HG02981 (cell line): ENCODE measurements around the gene CACNA1D.
"Not testable (repeated sequence)": the region's sequence is repeated elsewhere in the genome, so short reads cannot be mapped to it uniquely, and the experiment has no call there.

ENCODE experiments used
- ATAC-seq: cut with Tn5 transposase; IDR thresholded peaks from one replicate; pipeline ENCODE4 v1.9.1; 2021; ENCODE audit warnings: mild to moderate bottlenecking, moderate library complexity; ENCODE audit not compliant: unreplicated experiment

The CACNA1D gene

DNA sequence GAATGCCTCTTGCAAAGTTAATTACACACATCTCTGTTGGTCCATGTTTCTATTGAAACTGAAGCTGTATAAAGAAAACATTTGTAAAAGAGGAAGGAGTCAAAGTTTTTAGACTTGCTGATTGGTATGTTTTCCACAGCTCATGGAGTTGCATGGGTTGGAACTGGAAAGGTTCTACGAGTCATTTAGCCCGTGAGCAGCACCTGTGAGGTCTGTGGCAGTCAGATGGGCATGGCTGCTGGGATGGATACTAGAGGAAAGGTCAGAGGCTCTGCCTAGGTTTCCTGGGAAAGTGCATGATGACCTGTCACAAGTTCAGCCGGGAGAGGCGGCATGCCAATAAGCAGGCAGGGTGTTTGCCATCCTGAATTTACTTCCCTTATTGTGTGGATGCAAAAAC, 155.4 kb downstream of the CACNA1D start:
- no peak for ATAC-seq

DNA sequence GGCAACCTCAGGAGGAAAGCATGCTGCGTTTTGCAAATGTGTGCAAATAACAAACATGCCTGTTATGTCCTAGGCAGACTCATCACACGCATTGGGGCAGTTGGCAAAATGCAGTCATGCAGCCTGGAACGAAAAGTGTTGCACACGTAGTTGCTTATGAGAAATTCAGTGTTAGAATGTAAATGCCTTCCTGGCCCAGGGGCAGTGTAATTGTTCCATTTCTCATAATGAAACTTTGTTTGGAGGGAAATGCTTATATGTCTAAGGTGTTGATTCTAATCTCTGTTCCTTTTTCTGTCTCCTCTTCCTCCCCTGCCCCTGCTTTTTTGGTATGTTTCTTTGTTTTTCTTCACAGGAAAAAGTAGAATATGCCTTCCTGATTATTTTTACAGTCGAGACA, 156.0 kb downstream of the CACNA1D start:
- peak; percentile 55 for ATAC-seq

DNA sequence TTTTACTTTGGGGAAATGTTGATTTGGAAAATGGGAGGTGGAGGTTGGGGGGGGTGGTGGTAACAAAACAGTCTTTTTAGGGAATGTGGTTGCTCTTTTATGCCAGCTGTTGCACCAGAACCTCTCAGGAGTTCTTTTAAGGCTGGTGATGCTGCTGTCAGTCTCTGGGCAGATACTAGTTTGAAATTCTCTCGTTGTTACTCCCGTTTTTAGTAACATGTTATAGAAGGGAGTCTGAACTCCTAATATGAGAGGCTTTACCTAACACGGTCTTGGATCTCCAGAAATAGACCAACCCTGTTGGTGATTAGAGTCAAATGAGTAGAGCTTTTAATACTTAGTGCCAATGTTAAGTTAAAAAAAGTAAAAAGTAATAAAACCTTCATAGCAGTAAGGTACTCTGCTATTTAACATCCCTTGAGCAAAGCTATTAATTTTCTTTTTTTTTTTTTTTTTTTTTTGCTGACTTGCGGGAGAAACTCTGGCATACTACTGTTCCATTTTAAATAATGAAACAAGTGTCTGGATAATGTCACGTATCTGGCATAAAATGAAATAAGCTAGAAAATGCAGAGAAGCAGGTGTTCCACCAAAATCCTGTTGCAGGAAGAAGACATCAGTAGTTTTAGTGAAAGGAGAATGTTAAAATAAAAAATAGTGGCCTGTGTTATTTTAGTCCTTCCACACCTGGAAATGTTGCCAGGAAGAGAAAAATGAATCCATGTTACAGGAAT, 156.7 kb downstream of the CACNA1D start:
- no peak for ATAC-seq

DNA sequence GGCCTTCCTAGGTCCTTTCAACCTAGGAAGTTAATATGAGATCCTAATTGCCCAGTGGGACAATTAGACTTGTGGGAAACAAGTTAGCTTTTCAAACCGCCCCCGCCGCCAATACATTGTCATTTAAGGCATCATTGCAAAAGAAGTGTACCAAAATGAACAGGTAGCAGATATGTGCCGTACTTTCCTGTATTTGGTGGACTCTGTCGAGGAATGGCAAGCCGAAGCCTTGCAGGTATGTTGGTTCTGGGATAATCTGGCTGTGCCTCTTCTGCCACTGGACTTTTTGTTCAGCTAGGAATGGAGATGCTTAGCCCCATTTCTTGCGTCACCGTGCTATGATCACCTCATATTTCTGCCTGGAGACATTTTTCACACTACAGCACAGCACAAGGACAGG, 157.5 kb downstream of the CACNA1D start:
- no peak for ATAC-seq

DNA sequence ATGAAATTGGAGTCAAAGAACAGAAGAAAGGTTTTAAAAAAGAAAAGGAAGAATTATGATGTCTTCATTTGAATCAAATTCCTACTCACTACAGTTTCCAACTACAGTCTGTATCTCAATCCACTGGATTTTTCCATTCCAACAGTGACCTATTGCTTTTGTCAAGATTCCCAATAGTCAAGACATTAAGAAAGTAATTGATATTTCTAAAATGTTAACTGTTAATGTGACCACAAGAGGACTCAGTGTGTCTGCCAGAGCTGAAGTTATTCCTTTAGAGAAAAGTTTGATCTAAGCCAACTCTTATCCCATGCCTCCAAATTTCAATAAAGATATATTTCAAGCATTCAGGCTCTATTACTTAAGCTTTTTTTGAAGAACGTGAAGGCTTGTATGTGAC, 163.2 kb downstream of the CACNA1D start:
- no peak for ATAC-seq

DNA sequence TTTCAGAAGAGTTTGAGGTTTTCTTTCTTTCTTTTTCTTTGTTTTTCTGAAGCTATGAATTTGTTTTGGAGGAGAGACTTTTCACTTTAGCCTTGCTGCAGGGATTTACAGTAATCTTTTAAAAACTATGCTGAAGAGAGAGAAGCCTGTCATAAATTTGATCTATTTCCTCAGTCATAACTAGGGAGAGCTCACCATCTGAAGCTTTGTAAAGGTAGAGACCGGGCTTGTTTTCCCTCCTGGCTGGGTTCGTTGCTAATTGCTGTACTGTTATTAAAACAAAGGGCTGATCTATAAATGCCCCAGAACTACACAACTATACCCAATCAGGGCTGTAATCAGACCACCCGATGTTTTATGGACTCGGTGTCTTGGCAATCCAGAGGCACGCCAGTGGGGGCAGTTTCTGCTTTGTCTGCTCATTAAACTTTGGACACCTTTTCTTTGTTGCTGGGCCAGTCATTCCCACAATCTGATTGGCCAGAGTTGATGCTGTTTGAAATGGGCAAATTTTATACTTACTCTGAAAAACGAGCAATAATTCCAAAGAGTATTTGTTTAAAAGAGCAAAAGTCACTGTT, 164.3 kb downstream of the CACNA1D start:
- ATAC-seq: no peak

DNA sequence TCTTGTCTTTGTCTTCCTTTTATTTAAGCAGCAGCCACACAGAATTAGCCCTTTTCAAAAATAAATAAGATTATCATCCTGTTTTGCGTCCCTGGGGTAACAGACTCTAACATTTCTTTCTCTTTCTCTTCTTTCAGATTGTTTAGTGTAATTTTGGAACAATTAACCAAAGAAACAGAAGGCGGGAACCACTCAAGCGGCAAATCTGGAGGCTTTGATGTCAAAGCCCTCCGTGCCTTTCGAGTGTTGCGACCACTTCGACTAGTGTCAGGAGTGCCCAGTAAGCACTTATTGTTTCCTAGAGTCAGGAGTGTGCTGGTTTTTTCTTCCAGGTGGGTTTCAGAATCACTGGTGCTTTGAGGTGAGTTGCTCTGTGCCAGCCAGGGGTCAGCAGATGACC, 165.6 kb downstream of the CACNA1D start:
- no peak for ATAC-seq

DNA sequence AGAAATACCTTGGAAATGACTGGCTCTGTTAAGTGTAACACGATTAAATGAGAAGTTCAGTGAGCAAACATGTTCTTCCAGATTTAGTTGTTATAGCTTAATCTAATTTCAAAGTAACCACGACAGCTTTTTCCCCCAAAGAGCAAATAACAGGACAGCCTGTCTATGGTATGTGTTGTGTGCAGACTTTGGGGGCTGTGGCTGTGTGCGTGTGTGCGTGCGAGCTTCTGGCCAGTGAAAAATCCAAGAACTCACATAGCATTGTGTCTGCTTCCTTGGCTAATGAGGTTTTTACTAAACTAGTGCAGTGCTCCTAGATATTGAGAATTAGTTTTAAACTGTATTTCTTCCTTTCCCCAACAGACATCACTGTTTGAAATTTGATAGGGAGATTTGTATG, 167.1 kb downstream of the CACNA1D start:
- ATAC-seq: no peak

DNA sequence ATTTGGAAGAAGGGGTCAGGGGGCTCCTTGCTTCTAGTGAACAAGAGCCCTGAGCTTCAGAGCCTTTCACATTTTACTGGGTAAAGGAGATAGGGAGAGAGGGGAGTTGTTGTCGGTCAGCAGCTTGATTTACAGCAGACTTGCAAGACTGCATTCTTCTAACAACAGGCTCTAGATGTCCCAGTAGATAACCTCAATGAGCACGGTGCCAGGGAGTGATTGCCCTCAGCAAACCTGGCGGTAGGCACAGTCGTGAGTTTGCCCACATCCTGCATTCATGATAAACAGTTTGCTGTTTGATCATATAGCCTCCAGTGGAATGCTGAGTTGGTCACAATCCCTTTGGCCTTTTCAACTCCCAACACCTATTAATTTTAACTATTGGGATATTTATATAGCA, 170.4 kb downstream of the CACNA1D start:
- not testable (repeated sequence) for ATAC-seq

DNA sequence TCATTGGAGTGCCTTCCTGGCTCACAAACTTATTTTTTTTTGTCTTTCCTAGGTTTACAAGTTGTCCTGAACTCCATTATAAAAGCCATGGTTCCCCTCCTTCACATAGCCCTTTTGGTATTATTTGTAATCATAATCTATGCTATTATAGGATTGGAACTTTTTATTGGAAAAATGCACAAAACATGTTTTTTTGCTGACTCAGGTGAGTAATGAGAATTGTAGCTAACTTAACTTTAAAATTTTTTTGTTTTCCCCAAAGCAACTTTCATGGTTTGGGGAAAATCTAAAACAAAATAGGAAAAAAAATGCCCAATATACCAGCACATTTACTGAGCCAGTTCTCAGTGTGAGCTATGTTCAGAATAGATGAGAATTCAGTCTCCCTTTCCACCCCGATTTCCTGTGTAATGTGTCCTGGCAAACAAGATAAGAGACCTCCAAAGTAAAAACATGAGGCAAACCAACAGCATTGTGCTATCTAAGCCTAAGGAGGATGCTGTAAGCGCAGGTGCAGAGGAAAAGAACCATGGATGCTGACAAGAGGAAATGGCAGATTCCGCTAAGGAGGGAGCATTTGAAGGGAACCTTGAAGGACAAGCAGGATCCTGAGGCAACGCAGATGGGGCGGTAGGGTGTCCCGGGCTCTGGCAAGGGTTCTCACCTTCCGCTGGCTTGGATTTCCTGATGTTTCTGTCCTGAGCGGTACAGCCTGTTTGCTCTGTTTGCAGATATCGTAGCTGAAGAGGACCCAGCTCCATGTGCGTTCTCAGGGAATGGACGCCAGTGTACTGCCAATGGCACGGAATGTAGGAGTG, 171.4 kb downstream of the CACNA1D start:
- ATAC-seq: no peak

DNA sequence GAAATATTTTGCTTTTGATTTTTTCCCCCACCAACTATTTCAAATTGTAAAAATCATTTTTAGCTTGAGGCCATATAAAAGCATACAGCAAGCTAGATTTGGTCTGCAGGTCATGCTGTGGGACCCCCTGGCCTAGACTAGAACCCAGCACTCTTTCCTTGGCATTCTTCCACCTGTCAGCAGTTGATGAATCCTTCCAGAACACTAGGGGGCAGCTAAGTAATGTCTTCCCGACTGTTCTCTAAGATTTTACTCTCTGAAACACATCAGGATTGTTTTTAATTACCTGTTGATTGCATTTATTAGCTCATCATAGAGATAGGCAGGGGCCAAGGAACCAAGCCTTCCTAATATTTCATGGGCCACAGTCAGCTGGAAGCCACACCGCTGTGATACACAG, 174.5 kb downstream of the CACNA1D start:
- no peak for ATAC-seq

DNA sequence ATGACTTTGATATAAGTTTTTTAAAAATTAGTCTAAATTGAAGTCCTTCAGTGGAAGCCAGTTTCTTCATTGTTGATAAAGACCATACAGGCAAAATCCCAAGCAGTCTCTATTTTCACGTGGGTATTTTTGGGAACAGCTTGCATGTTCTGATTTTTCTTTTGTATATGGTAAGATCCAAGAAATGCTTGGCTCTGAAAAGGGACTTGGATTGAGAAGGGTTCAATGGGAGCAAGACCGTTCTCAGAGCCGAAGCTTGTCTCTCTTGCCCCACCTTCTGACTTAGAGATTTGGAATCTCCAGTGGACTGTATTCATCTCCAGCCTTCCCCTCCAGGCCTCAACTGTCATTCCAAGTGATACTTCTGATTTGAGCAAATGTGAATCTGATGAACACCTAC, 176.3 kb downstream of the CACNA1D start:
- no peak for ATAC-seq

DNA sequence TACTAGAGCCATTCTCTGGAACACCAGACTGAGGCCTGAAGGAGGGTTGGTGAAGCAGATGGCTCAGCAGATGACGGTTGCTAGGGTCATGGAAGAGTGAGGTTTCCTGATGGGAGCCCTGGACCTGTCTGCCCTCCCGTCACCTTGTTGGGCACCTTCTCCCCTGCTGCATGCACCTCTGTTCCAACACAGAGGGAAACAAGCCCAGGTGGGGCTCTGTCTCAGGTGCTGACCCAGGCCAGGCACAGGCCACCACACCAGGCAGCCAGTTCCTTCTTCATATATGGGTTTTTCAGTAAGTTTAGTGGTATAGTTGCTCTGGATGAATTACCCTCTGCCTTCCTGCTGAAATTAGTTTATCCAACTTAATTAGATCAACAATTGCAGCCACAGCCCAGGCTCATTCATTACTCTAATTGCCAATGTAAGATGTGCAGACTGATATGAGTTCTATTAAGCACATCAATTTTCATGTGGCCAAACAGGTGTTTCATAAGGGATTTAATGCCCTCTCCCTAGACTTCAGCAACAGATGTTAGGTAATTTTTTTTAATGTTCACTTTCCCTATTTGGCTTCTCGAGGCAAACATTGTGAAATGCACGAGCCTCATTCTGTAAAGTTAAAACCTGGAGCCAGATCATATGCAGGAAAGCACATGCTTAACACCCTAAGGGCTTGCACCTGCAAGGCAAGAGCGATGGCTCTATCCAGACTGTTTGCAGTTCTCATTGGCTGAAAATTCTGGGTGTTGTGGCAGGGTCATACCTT, 177.0 kb downstream of the CACNA1D start:
- ATAC-seq: no peak

DNA sequence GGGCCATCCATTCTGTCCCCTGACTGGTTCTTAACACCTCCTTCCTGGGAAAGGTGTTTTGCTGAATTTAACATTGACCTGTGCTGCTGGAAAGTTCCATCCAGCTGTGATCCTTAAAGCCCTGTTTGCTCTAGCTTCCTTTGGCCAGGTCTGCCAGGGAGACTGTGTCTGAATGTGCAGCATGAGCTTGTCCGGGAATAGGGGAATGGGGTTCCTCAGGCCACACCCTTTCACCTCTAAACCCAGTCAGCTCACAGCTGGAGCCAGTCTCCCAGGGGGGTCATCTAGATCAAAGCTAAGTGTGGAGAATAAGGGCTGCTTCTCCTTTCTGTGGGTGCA, 177.5 kb downstream of the CACNA1D start:
- ATAC-seq: no peak

DNA sequence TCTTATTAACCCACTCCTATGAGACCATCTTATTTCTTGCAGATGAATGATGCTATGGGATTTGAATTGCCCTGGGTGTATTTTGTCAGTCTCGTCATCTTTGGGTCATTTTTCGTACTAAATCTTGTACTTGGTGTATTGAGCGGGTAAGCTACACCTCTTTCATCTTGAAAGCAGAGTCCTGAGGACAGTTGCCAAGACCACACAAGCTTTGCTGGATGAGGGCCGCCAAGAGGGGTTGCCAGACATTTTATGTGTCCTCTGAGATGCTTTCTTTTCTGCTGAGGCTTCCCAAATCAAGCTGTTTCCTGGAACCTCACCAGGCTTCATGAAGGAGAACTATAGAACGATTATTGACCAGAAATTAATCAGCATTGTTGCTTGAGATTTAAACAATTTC, 178.6 kb downstream of the CACNA1D start:
- no peak for ATAC-seq

DNA sequence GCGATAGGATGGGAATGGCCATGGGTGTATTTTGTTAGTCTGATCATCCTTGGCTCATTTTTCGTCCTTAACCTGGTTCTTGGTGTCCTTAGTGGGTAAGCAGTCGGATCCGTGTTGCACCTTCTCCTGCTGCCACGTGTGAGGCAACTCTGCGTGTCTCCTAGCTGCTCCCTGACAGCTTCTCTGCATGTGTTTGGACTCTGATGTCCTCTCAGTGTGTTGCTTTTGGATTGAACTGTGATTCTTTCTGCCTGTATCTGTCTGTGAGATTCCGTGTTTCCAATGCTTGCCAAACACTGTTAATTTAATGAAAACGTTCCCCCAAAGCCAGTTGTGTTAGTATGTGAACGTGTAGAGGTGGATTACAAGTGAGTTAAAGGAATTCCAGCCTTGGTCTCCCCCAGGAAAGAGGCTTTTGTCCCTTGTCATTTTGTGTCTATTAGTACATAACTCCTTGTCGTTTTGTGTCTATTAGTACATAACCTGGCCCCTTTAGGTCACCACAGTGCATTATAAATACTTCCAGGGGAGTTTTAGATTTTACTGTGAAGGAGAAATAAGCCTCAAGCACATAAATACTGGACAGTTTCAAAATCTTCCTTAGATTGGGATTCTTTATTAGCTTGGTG, 179.4 kb downstream of the CACNA1D start:
- ATAC-seq: no peak

DNA sequence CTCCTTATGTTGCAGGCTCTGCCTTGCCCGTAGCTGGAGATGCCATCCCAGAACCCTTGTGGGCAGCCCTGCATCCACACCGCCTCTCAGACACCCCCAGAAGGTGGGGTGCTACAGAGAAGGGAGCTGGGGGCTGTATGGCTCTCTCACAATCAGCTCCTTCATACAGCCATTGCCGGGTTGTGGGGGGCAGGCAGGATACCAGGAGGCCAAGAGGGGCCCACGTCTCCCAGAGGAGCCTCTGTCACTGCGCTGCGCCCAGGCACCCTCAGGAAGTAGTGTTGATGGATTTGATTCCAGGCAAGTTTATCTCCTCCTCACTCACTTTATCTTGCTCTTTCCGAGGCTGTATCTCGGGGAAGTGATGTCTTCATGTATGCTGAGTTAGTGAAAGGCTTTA, 180.2 kb downstream of the CACNA1D start:
- ATAC-seq: no peak

DNA sequence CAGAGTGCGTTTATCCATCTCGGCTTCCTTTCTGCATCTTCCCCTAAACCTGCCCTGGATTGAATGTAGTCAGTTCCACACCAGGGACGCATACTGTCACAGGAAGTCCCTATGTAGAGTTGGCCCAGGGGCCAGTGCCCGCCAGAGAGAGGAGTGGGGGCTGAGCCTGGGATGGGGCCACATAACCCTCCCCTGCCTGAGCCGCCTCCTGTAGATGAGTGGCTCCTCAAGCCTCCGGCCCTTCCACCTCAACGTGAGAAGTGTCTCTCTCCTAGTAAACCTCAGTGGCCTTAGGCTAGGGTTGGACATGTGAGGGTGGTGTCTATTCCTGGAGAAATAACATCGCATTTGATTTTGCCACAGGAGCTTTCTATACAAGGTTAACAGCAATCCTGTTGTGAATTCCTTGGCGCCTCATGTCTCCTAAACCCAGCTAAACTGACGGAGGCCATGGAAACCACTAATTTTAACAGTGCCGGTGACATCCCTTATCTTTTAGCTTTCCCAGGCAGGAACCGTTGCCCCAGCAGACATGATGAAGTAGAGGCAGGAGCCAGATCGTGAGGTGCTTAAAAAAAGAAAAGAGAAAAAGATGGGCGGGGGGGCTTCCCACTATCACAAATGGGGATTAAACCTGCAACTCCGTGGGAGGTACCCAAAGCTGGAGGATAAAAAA, 180.7 kb downstream of the CACNA1D start:
- ATAC-seq: no peak

DNA sequence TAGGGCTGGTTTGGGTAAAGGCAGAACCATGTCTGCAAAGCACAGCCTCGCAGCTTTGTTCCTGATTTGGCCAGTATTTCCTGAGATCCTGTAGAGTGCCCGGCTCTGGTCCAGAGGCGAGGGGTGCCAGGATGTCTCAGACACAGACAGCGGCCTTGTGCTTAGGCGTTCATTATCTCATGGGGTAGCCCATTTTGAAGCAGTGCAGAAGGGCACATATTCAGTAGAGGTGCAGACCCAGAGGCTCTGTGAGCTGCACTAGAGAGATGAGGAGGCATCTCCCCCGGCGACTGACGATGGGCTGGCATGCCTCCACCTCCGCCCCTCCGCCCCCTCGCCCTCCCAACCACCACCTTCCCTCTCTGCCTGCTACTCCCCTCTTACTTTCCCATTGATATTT, 181.5 kb downstream of the CACNA1D start:
- no peak for ATAC-seq

DNA sequence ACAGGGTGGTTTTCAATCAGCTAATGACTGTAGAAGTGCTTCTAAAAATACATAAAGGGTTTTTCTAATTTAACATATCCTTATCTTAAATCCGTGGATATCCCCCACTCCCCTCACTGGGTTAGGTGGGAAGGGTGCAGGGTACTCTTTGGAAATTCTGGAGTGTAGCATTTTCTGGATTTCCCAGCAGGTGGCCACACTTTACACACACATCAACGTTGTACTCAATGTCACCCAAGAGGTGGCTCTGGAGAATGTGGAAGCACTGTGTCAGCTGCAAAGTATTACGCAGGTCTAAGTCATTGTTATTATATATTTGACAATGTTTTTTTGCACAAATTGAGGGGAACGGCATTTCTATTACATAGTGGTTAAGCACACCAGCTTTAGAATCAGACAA, 183.0 kb downstream of the CACNA1D start:
- no peak for ATAC-seq
